DMS153 (cell line): ENCODE data around the gene ZNF503.

Source experiments
- DNase-seq: peaks from one replicate; lab custom pipeline; 2025; lab: John Stamatoyannopoulos, UW

Gene ZNF503

DNA sequence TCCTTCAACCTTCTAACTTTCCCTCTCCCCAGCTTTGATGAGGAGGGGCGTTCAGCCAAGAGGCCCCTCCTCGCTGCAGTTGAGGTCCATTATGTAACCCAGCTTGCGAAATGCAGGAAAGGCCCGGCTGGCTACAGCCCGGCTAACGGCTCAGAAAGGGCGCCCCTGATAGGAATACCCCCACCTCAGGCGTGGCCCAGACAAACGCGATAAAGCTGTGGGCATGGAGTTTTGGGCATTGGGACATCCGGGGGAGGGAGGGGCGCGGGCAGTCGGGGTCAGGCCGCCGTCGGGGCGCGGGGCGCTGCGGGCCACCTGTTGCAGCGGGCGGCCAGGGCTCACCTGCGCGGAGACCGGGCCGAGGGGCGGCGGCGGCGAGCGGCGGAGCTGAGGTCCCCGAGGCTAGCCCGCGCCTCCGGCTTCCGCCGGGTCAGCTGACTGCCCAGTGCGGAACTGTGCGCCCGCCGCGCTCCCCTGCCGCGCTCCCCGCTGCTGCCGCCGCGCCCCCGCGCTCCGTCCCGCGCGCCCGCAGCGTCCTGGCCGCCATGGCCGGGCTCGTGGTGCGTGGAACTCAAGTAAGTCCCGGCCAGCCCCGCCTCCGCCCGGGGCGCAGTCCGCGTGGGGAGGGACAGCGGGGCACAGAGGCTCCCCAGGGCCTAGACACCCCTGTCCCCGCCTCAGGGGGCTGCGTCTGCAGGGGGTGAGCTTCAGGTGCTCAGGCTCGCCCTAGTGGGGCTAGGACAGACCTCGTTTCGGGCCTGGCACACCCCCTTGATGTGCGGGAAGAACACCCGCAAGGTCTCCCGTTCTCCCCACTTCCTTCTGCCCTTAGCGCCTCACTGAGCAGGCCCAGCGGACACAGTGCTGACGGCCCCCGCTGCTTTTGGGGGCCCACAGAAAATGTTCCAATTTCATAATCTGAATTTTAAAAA lies 29.9 kb upstream of the ZNF503 start, which contains the start of gene LRMDA:
Gene LRMDA, plus strand, starts transcription at position 445 of the 932 bp plus-strand sequence.
- no peak for DNase-seq

DNA sequence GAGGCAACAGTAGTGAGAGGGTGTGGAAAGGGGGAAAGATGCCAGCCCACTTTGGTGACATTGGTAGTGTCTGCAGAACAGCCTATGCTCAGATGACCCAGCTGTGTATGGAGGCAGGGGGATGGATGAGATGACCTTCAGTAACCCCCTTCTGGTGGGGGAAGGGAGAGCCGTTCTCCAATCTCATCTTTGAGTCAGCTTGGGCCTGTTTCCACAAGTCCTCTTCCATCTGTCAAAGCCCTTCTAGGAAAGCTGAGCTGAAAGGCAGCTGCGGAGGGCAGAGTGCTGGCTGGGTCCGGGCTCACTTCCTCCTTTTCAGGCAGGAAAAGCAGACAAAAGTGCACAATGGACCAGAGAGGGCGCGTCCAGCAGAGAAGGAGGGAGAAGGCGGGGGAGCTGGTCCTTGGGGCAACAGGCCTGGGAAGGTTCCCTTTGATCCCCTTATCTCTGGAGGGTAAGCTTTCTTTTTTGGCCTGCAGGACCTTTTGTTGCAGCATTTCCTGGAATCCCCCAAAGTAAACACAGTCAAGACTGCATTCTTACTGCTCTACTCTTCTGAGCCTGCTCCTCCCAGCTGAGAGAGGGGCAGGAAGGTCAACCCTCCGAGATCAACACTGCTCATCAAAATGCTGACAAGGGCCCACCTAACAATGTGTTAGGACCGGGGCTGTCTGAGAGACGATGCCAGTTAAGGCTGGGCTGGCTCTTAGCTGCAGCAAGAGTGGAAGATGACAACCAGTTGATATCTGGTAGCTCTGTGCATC lies 28.6 kb upstream of the ZNF503 start:
- DNase-seq = peak; percentile 78

- DNase-seq = no peak
Measured at GRCh38 chr10:75429159-75429827, 27.7 kb upstream of the ZNF503 start.

DNA sequence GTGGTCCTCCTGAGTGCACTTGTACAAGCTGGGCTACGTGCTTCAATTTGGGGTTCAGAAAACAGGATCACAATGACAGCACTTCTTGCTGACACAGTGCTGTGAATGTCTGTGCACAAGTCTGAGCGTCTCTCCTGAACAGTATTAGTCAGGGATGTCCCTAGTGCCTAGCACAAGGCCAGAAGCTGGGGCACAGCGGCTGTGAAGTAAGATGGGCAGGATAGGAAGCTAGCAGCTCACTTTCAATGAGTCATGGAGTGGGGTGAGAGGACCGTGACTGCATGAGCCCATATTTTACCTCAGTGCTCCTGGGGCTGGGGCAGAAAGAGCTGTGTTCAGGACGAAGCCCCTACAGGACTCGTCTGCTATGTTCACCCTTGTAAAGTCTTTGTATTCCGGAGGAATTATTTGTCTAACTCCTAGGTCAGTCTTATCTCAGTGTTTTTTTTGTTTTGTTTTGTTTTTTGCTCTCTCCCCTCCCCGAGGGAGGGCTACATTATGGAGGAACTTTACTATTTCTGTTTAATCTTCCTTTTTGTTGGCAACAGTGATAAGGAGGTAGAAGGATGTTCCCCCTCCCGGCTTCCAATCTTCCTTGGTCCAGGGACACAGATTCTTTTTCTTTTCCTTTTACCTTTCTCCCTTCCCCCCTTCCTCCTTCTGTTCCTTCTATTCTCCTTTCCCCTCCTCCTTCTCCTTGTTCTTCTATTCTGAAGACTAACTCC lies 27.0 kb upstream of the ZNF503 start:
- no peak for DNase-seq

DNA sequence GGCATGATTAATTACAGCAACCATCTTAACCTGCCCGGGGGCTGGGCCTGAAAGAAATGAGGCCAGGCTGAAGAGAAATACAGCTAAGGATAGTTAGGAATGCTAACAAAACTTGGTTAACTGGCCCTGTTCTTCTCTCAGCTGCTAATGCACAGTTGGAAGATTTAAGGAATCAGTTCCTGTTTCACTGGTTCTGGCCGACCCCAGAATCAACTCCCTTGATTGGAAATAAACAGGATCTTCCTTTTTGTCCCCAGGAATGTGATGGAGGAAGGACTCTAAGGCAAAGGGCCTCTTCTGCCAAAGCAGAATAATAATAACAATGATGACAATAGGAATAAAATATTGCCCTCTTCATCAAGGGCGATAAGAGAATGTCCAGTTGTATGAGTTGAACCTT lies 26.4 kb upstream of the ZNF503 start:
- no peak for DNase-seq

DNA sequence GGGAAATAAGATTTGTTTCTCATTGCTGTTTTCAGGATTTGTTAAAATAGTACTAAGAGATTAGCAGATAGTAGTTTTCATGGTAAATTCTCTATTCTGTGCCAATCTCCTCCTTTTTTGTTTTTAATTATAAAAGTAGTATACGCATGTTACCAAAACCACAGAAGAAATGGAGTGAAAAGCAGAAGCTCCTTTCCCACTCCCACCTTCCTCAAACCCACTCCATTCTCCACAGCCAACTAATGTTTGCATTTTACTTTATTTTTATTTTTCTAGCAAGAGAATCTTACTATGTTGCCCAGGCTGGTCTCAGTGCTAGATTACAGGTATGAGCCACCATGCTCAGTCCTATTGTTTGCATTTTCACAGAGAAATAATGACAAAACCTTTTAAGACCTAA lies 25.3 kb upstream of the ZNF503 start:
- DNase-seq = no peak

DNA sequence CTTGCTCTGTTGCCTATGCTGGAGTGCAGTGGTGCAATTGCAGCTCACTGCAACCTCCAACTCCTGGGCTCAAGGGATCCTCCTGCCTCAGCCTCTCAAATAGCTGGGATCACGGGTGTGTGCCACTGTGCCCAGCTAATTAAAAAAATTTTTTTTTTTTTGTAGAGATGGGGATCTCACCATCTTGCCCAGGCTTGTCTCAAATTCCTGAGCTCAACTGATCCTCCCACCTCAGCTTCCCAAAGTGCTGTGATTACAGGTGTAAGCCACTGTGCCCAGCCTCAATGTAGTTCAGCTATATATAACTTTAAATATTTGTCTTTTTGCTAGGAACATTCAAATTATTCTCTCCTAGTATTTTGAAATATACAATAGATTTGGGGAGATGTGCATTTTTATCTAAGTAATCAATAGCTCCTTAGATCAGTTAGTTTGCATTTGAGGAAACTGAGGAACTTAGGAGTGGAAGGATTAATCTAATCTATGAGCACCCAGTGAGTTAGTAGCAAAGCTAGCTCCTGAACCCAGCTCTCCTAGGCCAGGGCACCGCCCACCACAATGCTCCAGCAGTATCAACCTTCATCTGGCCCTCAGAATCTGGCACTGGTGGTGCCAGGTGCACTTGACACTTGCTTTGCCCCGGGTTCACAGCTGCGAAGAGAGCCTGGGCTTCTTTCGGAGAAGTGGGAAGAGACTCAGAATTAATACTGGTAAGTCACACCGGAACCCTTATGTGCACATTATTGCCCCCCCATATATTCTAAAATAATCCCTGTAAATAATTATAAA lies 23.9 kb upstream of the ZNF503 start:
- DNase-seq = no peak

GRCh38 chr10:75424571-75424970 lies 23.0 kb upstream of the ZNF503 start:
- no peak for DNase-seq

DNA sequence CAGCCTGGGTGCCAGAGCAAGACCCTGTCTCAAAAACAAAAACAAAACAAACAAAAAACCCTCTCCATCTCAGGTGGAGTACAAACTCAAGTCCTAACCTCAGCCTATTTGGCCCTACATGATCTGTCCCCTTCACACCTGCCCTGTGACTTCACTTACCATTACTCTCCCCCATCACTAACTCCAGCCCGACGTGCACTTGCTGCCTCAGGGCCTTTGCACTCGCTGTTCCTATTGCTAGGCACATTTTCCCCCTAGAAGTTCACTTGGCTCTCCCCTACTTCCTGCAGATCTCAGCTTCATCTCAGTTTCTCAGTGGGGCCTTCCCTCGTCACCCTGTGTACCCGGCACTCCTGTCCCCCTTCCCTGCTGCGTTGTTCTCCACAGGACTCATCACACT lies 21.3 kb upstream of the ZNF503 start:
- DNase-seq = no peak

DNA sequence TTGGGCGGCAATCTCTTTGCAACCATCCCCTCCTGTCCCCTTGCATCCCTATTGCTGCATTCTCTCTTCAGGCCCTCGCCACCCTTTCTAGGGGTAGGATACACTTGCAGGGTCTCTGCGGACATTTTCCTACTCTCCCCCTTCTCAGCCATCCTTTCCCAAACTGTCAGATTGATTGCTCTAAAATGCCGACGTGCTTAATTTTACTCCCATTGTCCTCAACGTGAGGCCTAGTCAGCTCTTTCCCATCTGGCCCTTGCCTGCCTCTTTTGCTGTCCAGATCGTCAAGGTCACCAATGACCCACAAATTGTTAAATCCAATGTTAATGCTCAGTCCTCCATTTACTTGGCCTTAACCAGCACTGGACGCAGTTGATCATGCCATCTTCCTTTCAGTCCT lies 17.1 kb upstream of the ZNF503 start:
- no peak for DNase-seq

GRCh38 chr10:75418293-75418692 lies 16.7 kb upstream of the ZNF503 start:
- no peak for DNase-seq

DNA sequence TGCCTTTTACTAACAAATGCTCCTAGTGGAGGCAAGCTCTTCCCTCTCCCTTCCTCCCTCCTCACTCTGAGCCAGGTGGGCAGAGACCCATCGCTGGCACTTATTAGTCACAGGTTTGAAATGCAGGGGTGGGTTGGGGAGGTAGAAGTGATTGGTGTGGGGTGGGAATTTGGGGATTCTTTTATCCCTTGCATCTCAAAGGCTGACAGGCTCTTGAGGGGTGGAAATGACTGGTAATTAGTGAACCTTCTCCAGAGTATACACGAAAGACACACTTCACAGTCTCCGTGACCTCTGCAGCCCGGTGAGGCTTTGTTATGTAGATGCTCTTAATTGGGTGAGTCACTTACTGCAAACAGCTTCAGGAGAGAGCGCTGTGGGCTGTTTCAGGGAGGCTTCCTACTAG lies 16.0 kb upstream of the ZNF503 start:
- peak; percentile 66 for DNase-seq

GRCh38 chr10:75414527-75414926 lies 13.0 kb upstream of the ZNF503 start:
- DNase-seq = no peak

- DNase-seq = no peak
Measured at GRCh38 chr10:75410132-75411005, 8.8 kb upstream of the ZNF503 start.

DNA sequence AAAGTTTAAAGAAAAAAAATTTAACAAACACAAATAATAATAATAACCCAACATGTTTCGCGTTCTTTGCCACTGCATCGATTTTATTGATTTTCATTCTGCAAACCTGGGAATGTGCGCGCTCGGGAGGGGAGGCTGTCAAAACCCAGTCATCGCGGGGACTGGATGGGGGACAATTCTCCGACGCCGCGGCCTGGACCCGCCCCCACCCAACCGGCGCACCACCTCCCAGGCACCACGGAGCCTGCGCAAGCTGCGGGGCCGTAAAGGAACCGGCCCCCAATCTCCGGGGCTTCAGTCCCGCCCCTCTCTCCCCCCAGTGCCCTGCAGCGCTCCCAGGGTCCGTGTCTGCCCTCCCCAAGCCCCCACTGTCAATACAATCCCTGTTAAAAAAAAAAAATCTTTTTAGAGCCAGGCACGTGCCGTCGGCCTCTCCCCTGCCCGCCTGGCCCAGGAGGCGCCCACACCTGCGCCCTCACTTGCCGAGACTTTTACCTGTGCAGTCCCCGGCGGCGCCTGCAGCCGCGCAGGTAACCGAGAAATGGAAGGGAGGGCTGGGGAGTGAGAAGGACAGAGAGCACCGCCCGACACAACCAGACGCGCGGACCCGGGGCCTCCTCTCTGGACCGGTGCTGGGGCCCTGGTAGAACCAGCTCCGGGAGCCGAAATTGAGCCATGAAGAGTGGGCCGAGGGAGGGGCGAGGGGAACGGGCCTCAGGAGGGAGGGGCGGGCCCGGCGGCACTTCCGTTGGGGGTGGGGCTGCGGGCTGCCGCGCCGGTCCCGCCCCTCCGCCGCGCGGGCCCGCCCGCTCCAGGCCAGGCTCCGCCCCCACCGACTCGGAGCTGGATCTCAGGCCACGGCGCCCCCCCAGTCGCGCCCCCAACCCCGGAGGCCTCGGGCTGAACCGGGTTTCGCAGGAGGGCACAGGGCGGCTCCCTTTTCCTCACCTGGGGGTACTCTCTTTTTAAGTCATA lies 7.6 kb upstream of the ZNF503 start:
- peak; percentile 39 for DNase-seq

DNA sequence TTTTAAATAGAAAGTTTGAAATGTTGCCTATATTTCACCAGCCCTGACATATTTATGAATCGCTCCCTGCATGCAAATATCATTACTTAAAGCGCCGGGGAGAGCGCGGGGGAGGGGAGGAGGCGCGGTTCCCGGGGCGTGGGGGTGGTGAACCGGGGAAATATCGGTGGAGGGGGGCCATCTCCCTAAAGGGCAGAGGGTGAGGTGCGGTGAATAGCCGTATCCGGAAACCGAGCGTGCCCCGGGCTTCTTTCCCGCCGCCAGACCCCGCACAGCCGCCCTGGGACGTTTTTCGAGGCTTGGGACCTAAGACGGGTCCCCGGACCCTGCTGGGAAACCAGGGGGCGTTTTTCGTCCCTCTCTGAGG lies 6.9 kb upstream of the ZNF503 start:
- no peak for DNase-seq

DNA sequence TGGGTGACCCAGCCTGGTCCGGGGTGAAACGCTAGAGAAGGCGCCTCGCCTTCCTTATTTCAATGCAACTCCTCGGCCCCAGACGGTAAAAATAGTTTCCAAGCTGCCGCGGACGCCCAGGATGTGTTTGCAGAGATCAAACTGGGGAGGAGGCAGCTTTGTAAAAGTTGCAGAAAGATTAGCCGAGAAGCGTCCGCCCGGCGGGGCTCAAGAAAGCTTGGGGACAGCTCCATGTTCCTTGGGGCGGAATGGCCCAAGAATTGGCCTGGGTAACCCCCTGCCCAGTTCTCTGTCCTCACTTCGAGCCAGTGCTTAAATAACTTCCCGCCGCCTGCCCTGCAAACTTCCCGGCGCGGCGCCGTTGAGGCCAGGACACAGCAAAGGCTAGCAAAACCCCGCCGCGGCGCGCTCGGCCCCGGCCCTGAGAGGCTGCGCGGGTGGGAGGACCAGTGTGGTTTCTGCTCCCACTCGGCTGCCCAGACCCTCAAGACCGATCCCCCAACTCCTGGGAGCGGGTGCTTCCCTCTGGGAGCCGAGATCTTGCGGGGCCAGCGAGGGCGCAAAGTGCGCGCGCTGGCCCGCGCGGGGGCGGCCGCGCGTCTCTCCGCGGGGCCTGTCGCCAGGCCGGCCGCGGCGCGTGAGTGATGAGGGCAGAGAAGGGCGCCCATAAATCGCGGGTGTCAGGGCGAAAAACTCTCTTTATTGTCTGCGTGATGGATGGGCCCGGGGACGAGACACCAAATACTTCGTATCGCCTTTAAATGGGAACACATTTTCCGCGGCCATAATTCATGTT lies 6.3 kb upstream of the ZNF503 start:
- DNase-seq = no peak

GRCh38 chr10:75407224-75407712 lies 5.7 kb upstream of the ZNF503 start:
- DNase-seq = no peak
